ENCODE data around the gene YWHAE. TPM values are rescaled to one million over a fixed set of nuclear protein-coding genes. Genes with fewer than 3 reads are reported as not detected.
A peak's percentile ranks its signal among the peaks of the same experiment; 100 is the strongest.
"Not testable (repeated sequence)": the region's sequence is repeated elsewhere in the genome, so short reads cannot be mapped to it uniquely, and the experiment has no call there.

The YWHAE gene
- 393 TPM for total RNA-seq
- long read RNA-seq, transcript YWHAE-201 (6 exons, 2,211 nt): major isoform, 364 of 420 reads
- long read RNA-seq, transcript YWHAE-208 (7 exons, 1,818 nt): minor isoform, 41 of 420 reads
- long read RNA-seq, partial matches to known transcripts: 6 of 420 reads
- long read RNA-seq, other reads (novel, unspliced or antisense): 9 of 420 reads

- H3K27me3 ChIP-seq: no peaks in the 10 kb centered on the region
- peak; percentile 99 for ATAC-seq
- peak; percentile 99 for DNase-seq
- no peak for TF ChIP-seq CTCF (IDR thresholded peaks at IDR 0.05)
- intact Hi-C loops (cut with DNase I): no loop called here
- peak within 1 kb of the TSS; percentile 93 for H3K4me3 ChIP-seq
- H3K4me1 ChIP-seq: peaks cover 25% of the 10 kb centered on the region
- peak within 1 kb of the TSS; percentile 96 for H3K27ac ChIP-seq
- no peaks in the 10 kb centered on the region for H3K36me3 ChIP-seq
- no peaks in the 10 kb centered on the region for H3K9me3 ChIP-seq
Observed at GRCh38 chr17:1399679-1400512, at the start of gene YWHAE. Gene YWHAE (minus strand): TSS chr17:1400222. CDS start chr17:1400110, 112 bp downstream.

GRCh38 chr17:1449412-1449967, 49.5 kb upstream of the YWHAE start:
- peaks cover 10% of the 10 kb centered on the region for H3K36me3 ChIP-seq
- peak overlapping the region; percentile 72 for H3K27ac ChIP-seq
- H3K4me3 ChIP-seq: no peak overlapping the region
- intact Hi-C loops (cut with DNase I): no loop called here
- H3K27me3 ChIP-seq: no peaks in the 10 kb centered on the region
- peaks cover 50% of the 10 kb centered on the region for H3K4me1 ChIP-seq
- no peak for TF ChIP-seq CTCF (IDR thresholded peaks at IDR 0.05)
- DNase-seq (no peak), ATAC-seq (peak; percentile 88)
- no peaks in the 10 kb centered on the region for H3K9me3 ChIP-seq

- H3K27ac ChIP-seq: peak overlapping the region; percentile 72
- H3K9me3 ChIP-seq: no peaks in the 10 kb centered on the region
- intact Hi-C loops (cut with DNase I): no loop called here
- H3K27me3 ChIP-seq: no peaks in the 10 kb centered on the region
- H3K36me3 ChIP-seq: peaks cover 2% of the 10 kb centered on the region
- peak; percentile 9 for ATAC-seq
- TF ChIP-seq CTCF (IDR thresholded peaks at IDR 0.05): no peak
- DNase-seq: no peak
- peaks cover 31% of the 10 kb centered on the region for H3K4me1 ChIP-seq
- no peak overlapping the region for H3K4me3 ChIP-seq
Observed at GRCh38 chr17:1447052-1447451, 47.0 kb upstream of the YWHAE start.

- no peak for TF ChIP-seq CTCF (IDR thresholded peaks at IDR 0.05)
- H3K36me3 ChIP-seq: no peaks in the 10 kb centered on the region
- intact Hi-C loops (cut with DNase I): no loop called here
- H3K9me3 ChIP-seq: no peaks in the 10 kb centered on the region
- H3K27me3 ChIP-seq: no peaks in the 10 kb centered on the region
- no peak overlapping the region for H3K4me3 ChIP-seq
- ATAC-seq (no peak), DNase-seq (no peak)
- peak overlapping the region; percentile 72 for H3K27ac ChIP-seq
- peaks cover 31% of the 10 kb centered on the region for H3K4me1 ChIP-seq
Observed at GRCh38 chr17:1446201-1446600, 46.2 kb upstream of the YWHAE start.

GRCh38 chr17:1445695-1446094, 45.7 kb upstream of the YWHAE start:
- H3K36me3 ChIP-seq; H3K4me3 ChIP-seq; ATAC-seq; intact Hi-C loops (cut with DNase I); DNase-seq; H3K27ac ChIP-seq; H3K27me3 ChIP-seq; H3K9me3 ChIP-seq: not testable (repeated sequence)
- peaks cover 31% of the 10 kb centered on the region for H3K4me1 ChIP-seq

GRCh38 chr17:1442721-1443120, 42.7 kb upstream of the YWHAE start:
- ATAC-seq; intact Hi-C loops (cut with DNase I); H3K4me3 ChIP-seq; DNase-seq; H3K27ac ChIP-seq; H3K4me1 ChIP-seq; H3K27me3 ChIP-seq; H3K36me3 ChIP-seq; H3K9me3 ChIP-seq: not testable (repeated sequence)
